SK-N-SH (cell line): Measurements from ENCODE around the gene HPS6. TPM values are rescaled to one million over a fixed set of nuclear protein-coding genes. Genes with fewer than 3 reads are reported as not detected.
"Not testable (repeated sequence)": the region's sequence is repeated elsewhere in the genome, so short reads cannot be mapped to it uniquely, and the experiment has no call there.

Experiments used
- CTCF ChIA-PET: fragments of 300-600, 350-600 bp; formaldehyde crosslinking; extraction: SDS; loops from one replicate; lab custom pipeline; 2021; lab: Yijun Ruan, JAX
- POLR2A ChIA-PET: fragments of 350-600 bp; sonication (Branson Sonifier 250); formaldehyde crosslinking; extraction: SDS; loops from one replicate; lab custom pipeline; 2020; ENCODE audit warnings: antibody characterized with exemption, inconsistent platforms; lab: Yijun Ruan, JAX
- DNase-seq: peaks from one replicate; pipeline ENCODE4 v3.0.0; 2012
- H2AFZ ChIP-seq: fragments of 200-600 bp; sonication (generic); 2 replicates; pipeline ENCODE4 v1.8.1; 2016; ENCODE audit warnings: antibody characterized with exemption, mild to moderate bottlenecking, low read depth
- H3F3A ChIP-seq: fragments of 200-600 bp; sonication (generic); replicated peaks from 2 replicates; pipeline ENCODE3; 2016; ENCODE audit warnings: antibody characterized with exemption, mild to moderate bottlenecking; ENCODE audit not compliant: insufficient read depth
- H3K27ac ChIP-seq, 2 experiments: fragments of 200-500 bp in 1 of 2; fragments of 200-600 bp in 1 of 2; sonication (Bioruptor generic) in 1 of 2; sonication (generic), shearing (Covaris generic) in 1 of 2; 2 replicates each; pipeline versions ENCODE4 v1.5.1 to v1.6.1; 2014 to 2016; ENCODE audit warnings: low read depth in 2 of 2, inconsistent platforms in 1 of 2, low read length in 1 of 2, mild to moderate bottlenecking in 1 of 2, mixed read lengths in 1 of 2
- H3K27me3 ChIP-seq: fragments of 200-600 bp; sonication (generic), shearing (Covaris generic); 2 replicates; pipeline ENCODE4 v1.6.1; 2016; ENCODE audit warnings: mixed run types; ENCODE audit not compliant: insufficient read depth
- H3K36me3 ChIP-seq, 2 experiments: fragments of 200-500 bp in 1 of 2; fragments of 200-600 bp in 1 of 2; sonication (Bioruptor generic) in 1 of 2; sonication (generic) in 1 of 2; replicated peaks in 1 of 2; 2 replicates each; pipeline versions ENCODE3 to v1.5.1; 2014 to 2016; ENCODE audit warnings: low read length in 1 of 2, mild to moderate bottlenecking in 1 of 2; ENCODE audit not compliant: insufficient read depth in 2 of 2, control insufficient read depth in 1 of 2
- H3K4me1 ChIP-seq, 2 experiments: fragments of 200-500 bp in 1 of 2; fragments of 200-600 bp in 1 of 2; sonication (Bioruptor generic) in 1 of 2; sonication (generic), shearing (Covaris generic) in 1 of 2; 2 replicates each; pipeline versions ENCODE4 v1.5.1 to v1.6.1; 2014 to 2016; ENCODE audit warnings: low read depth in 1 of 2, low read length in 1 of 2, mixed run types in 1 of 2; ENCODE audit not compliant: insufficient read depth in 2 of 2, control insufficient read depth in 1 of 2
- H3K4me2 ChIP-seq: fragments of 200-600 bp; sonication (generic), shearing (Covaris generic); 2 replicates; pipeline ENCODE4 v1.6.1; 2017; ENCODE audit warnings: mixed run types
- H3K4me3 ChIP-seq, 2 experiments: fragments of 200-500 bp in 1 of 2; fragments of 200-600 bp in 1 of 2; sonication (Bioruptor generic) in 1 of 2; sonication (generic), shearing (Covaris generic) in 1 of 2; 2 replicates each; pipeline versions ENCODE4 v1.5.1 to v1.8.1; 2014 to 2016; ENCODE audit warnings: low read depth in 2 of 2, inconsistent platforms in 1 of 2, low read length in 1 of 2, mild to moderate bottlenecking in 1 of 2, mixed read lengths in 1 of 2, moderate library complexity in 1 of 2
- H3K79me2 ChIP-seq: fragments of 200-600 bp; sonication (generic); 2 replicates; pipeline ENCODE4 v1.8.1; 2017; ENCODE audit warnings: mild to moderate bottlenecking; ENCODE audit not compliant: insufficient read depth
- H3K9ac ChIP-seq: fragments of 200-600 bp; sonication (generic); 2 replicates; pipeline ENCODE4 v1.6.1; 2017; ENCODE audit warnings: mixed run types
- H3K9me2 ChIP-seq: fragments of 200-600 bp; sonication (generic); 2 replicates; pipeline ENCODE4 v1.6.1; 2017; ENCODE audit warnings: mixed run types
- H3K9me3 ChIP-seq: fragments of 200-600 bp; sonication (generic); 2 replicates; pipeline ENCODE4 v1.6.1; 2017; ENCODE audit warnings: mixed run types, mild to moderate bottlenecking, moderate library complexity
- H4K20me1 ChIP-seq: fragments of 200-600 bp; sonication (generic); 2 replicates; pipeline ENCODE4 v1.6.1; 2017; ENCODE audit warnings: mild to moderate bottlenecking, mixed run types; ENCODE audit not compliant: insufficient read depth
- ELF1 ChIP-seq: IDR thresholded peaks from 2 replicates; pipeline ENCODE4 v1.4.0; 2012
- EP300 ChIP-seq, 2 experiments: IDR thresholded peaks; 2 replicates each; pipeline versions ENCODE4 v1.4.0 to v1.6.1; 2012; ENCODE audit warnings: borderline replicate concordance in 1 of 2, low read depth in 1 of 2, low read length in 1 of 2
- EZH2phosphoT487 ChIP-seq: fragments of 200-600 bp; sonication (generic); IDR thresholded peaks from 2 replicates; pipeline ENCODE4 v1.6.1; 2017; ENCODE audit warnings: low read depth, mixed run types, mild to moderate bottlenecking, antibody characterized with exemption, moderate library complexity, borderline replicate concordance
- FOXM1 ChIP-seq: IDR thresholded peaks from 2 replicates; pipeline ENCODE4 v1.4.0; 2012; ENCODE audit warnings: low read depth, mild to moderate bottlenecking
- GABPA ChIP-seq: IDR thresholded peaks from 2 replicates; pipeline ENCODE4 v1.4.0; 2012; ENCODE audit warnings: low read depth, mild to moderate bottlenecking
- MAX ChIP-seq: IDR thresholded peaks from 2 replicates; pipeline ENCODE4 v1.4.0; 2012; ENCODE audit warnings: low read depth
- MXI1 ChIP-seq: IDR thresholded peaks from 2 replicates; pipeline ENCODE4 v1.6.1; 2012; ENCODE audit warnings: mild to moderate bottlenecking, low read depth, low read length, improper control_type of control experiment
- NFIC ChIP-seq: IDR thresholded peaks from 2 replicates; pipeline ENCODE4 v1.4.0; 2012; ENCODE audit warnings: borderline replicate concordance
- NRF1 ChIP-seq: IDR thresholded peaks from 2 replicates; pipeline ENCODE4 v1.6.1; 2012; ENCODE audit warnings: low read depth, mild to moderate bottlenecking, low read length
- PBX3 ChIP-seq: IDR thresholded peaks from 2 replicates; pipeline ENCODE4; 2012
- RAD21 ChIP-seq: IDR thresholded peaks from 2 replicates; pipeline ENCODE4 v1.6.1; 2012; ENCODE audit warnings: mild to moderate bottlenecking, low read length
- RFX5 ChIP-seq: IDR thresholded peaks from 2 replicates; pipeline ENCODE4 v1.6.1; 2012; ENCODE audit warnings: mild to moderate bottlenecking, improper control_type of control experiment, low read length
- SIN3A ChIP-seq: IDR thresholded peaks from 2 replicates; pipeline ENCODE4 v1.6.1; 2012; ENCODE audit warnings: low read depth, mild to moderate bottlenecking, low read length, moderate library complexity, borderline replicate concordance
- TEAD4 ChIP-seq: IDR thresholded peaks from 2 replicates; pipeline ENCODE4 v1.4.0; 2012; ENCODE audit warnings: mild to moderate bottlenecking, borderline replicate concordance; ENCODE audit not compliant: insufficient read depth
- USF1 ChIP-seq: IDR thresholded peaks from 2 replicates; pipeline ENCODE4 v1.4.0; 2012; ENCODE audit warnings: low read depth, borderline replicate concordance
- ZBTB33 ChIP-seq: IDR thresholded peaks from 2 replicates; pipeline ENCODE4 v1.4.0; 2012; ENCODE audit warnings: low read depth, borderline replicate concordance
- WGBS: methylation state at CpG from one replicate; pipeline ENCODE4 v1.1.6; 2017; ENCODE audit warnings: low lambda C conversion rate; 5-methylcytosine and 5-hydroxymethylcytosine counted together
- polyA plus RNA-seq, 3 experiments: library from polyadenylated mRNA; depleted of rRNA; stranded (reverse); fragments of >200 nt; gene quantifications; 2 replicates each; pipeline ENCODE4 v1.2.3, GENCODE V29; 2012

HPS6 gene
- polyA plus RNA-seq, 1 of the 3 experiments (the other 2 are of a cell fraction): 7.8 TPM

- TF ChIP-seq NRF1: no peak
- no peak for TF ChIP-seq ZBTB33
- TF ChIP-seq NFIC: no peak
- TF ChIP-seq GABPA: no peak
- TF ChIP-seq TEAD4: no peak
- no peak for TF ChIP-seq EZH2phosphoT487
- no peak for TF ChIP-seq MXI1
- TF ChIP-seq FOXM1: no peak
- no peak for TF ChIP-seq RAD21
- TF ChIP-seq RFX5: no peak
- TF ChIP-seq PBX3: no peak
- no peak for TF ChIP-seq SIN3A
- no peak for TF ChIP-seq EP300 (IDR thresholded peaks at IDR 0.05; ENCODE audit: borderline replicate concordance in 1 of 2, low read depth in 1 of 2, low read length in 1 of 2)
- TF ChIP-seq USF1: no peak
- TF ChIP-seq ELF1: no peak
- WGBS: 91% methylated on average over 3 of the region's 3 CpGs
- no peak overlapping the region for H2AFZ ChIP-seq
- H3K27ac ChIP-seq: no peak overlapping the region
- peaks cover 96% of the 10 kb centered on the region for H3K79me2 ChIP-seq
- H3K9me3 ChIP-seq: no peaks in the 10 kb centered on the region
- H3K4me1 ChIP-seq: no peaks in the 10 kb centered on the region
- CTCF ChIA-PET: interaction anchor here (0.7 to 1.3 kb wide), 2 partner anchors 27 to 36 kb away, joined by 3 read pairs; no protein-coding TSS in a partner anchor
- no peaks in the 10 kb centered on the region for H3F3A ChIP-seq
- H3K9ac ChIP-seq: no peak overlapping the region
- H4K20me1 ChIP-seq: peaks cover 66% of the 10 kb centered on the region
- H3K9me2 ChIP-seq: no peaks in the 10 kb centered on the region
- no peaks in the 10 kb centered on the region for H3K27me3 ChIP-seq
- no peak overlapping the region for H3K4me2 ChIP-seq
- DNase-seq: no peak
- POLR2A ChIA-PET: no interaction called here
- no peak overlapping the region for H3K4me3 ChIP-seq
- no peaks in the 10 kb centered on the region for H3K36me3 ChIP-seq
Measured at GRCh38 chr10:102045292-102045691, 19.9 kb upstream of the HPS6 start.

GRCh38 chr10:102046095-102046494, 19.1 kb upstream of the HPS6 start:
- POLR2A ChIA-PET: no interaction called here
- WGBS: 96% methylated on average over 2 of the region's 2 CpGs
- peaks cover 60% of the 10 kb centered on the region for H4K20me1 ChIP-seq

GRCh38 chr10:102054881-102055646, 10.1 kb upstream of the HPS6 start:
- Histone ChIP-seq H2AFZ (peak overlapping the region; percentile 95; the same call in 1 of the 2 replicates), H3K9ac (peak overlapping the region; percentile 78), H3K79me2 (peaks cover 59% of the 10 kb centered on the region), H3F3A (peaks cover 16% of the 10 kb centered on the region), H3K4me2 (peak overlapping the region; percentile 86), H3K27ac (peak overlapping the region; percentile 74 to 78), H3K4me3 (peak overlapping the region; percentile 78 to 91)
- WGBS: 75% methylated on average over 34 of the region's 34 CpGs
- CTCF ChIA-PET: interaction anchor here (0.8 to 1.2 kb wide), 4 partner anchors 10 to 452 kb away, joined by 3 to 5 read pairs (median 4); partner anchors contain the start of gene HPS6
- not testable (repeated sequence) for H3K9me2 ChIP-seq, DNase-seq, H3K27me3 ChIP-seq, H3K4me1 ChIP-seq, H3K9me3 ChIP-seq, H4K20me1 ChIP-seq, H3K36me3 ChIP-seq
- POLR2A ChIA-PET: interaction anchor here (1.2 to 1.4 kb wide), 2 partner anchors 45 to 63 kb away, joined by 3 to 4 read pairs; no protein-coding TSS in a partner anchor

More at GRCh38 chr10:102046095-102046494, 19.1 kb upstream of the HPS6 start:
- H3K79me2 ChIP-seq: peaks cover 97% of the 10 kb centered on the region
- no peaks in the 10 kb centered on the region for H3K36me3 ChIP-seq
- H3K27ac ChIP-seq: no peak overlapping the region
- no peaks in the 10 kb centered on the region for H3K27me3 ChIP-seq
- no peaks in the 10 kb centered on the region for H3K9me2 ChIP-seq
- H3K9ac ChIP-seq: no peak overlapping the region
- H3K4me3 ChIP-seq: no peak overlapping the region
- H3F3A ChIP-seq: no peaks in the 10 kb centered on the region
- H3K9me3 ChIP-seq: no peaks in the 10 kb centered on the region
- DNase-seq: no peak
- H3K4me1 ChIP-seq: no peaks in the 10 kb centered on the region
- no peak for TF ChIP-seq MAX
- CTCF ChIA-PET: no interaction called here
- H3K4me2 ChIP-seq: no peak overlapping the region
- no peak overlapping the region for H2AFZ ChIP-seq
